GM21360 (cell line): ENCODE measurements around the gene SLC22A8.
"Not testable (repeated sequence)": the region's sequence is repeated elsewhere in the genome, so short reads cannot be mapped to it uniquely, and the experiment has no call there.

Experiments
- ATAC-seq: cut with Tn5 transposase; IDR thresholded peaks from one replicate; pipeline ENCODE4 v1.9.1; 2021; ENCODE audit warnings: mild to moderate bottlenecking, moderate library complexity; ENCODE audit not compliant: unreplicated experiment

The SLC22A8 gene

DNA sequence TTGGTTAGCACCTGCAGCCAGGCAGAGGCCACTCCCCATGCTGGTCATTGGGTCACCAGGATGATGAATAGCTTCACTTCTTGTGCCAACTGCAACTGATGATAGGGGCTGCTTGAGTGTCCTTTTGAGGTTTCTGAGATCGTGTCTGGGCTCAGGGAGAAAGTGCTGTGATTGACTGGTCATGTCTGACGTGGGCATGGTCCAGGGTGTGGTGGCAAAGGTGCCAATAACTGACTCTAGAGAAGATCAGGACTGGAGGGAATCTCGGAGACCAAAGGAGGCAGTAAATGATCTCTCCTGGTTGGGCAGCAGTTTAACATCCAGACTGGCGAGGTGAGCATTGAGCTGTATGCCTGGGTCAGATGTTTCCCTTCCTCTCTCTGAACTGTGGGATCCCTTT is 20.9 kb downstream of the SLC22A8 start:
- ATAC-seq: no peak

DNA sequence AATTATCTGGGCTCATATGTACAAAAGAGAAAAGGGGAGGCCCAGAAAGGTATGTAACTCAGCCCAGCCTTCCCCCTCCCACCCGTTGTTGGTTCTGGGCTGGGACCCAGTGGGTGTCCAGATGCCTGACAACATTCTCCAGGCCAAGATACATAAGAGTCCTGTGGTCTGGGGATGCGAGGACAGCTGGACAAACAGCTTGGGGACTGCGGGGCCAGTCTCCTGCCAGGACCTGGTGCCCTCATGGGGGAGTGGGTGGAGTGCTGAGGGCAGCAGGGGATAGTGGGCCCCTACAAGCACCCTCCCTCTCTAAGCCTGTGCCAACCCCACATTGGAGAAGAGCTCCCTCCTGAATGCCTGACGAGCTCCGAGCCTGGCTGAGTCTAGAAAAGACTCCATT is 27.4 kb downstream of the SLC22A8 start:
- no peak for ATAC-seq

DNA sequence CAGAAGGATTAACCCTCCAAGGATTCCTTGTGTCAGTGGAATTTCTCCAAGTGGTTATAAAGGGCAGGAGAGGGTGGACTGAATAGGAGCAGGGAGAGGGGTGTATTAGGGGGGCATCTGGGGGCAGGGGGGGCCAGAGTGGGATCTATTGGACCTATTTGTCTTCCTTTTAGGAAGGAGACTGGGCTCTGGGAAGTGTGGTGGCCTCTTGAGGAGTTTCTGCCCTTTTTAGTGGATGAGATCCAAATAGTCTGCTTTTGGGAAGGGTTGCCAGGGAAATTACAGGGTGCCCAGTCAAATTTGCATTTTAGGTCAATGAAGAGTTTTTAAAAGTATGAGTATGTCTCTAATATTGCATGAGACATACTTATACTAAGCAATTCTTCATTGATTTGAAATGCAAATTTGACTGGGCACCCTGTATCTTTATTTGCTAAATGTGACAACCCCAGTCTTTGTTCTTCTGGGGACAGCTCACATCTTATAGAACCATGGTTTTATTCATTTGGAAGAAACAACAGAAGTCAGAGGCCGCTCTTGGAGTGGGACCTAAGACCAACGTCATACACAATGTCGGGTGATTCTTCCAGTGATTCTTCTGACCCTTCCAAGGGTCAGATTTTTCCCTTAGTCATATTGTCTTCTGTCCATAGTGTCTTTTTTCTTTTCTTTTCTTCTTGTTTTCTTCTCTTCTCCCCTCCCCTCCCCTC is 30.4 kb downstream of the SLC22A8 start:
- ATAC-seq: no peak

- ATAC-seq: no peak
These were observed 31.1 kb downstream of the SLC22A8 start, which contains the start of gene SLC22A6 for GRCh38 chr11:62984451-62984991. TSS of gene SLC22A6 (minus strand) at chr11:62984967. CDS start at chr11:62984690, 277 bp downstream.

- no peak for ATAC-seq
These were observed 32.0 kb downstream of the SLC22A8 start for GRCh38 chr11:62983536-62984199.

GRCh38 chr11:62981743-62982142 is 33.9 kb downstream of the SLC22A8 start:
- ATAC-seq: no peak

- no peak for ATAC-seq
These were observed 35.4 kb downstream of the SLC22A8 start for GRCh38 chr11:62980133-62980760.

GRCh38 chr11:62976109-62976508 is 39.5 kb downstream of the SLC22A8 start:
- no peak for ATAC-seq

DNA sequence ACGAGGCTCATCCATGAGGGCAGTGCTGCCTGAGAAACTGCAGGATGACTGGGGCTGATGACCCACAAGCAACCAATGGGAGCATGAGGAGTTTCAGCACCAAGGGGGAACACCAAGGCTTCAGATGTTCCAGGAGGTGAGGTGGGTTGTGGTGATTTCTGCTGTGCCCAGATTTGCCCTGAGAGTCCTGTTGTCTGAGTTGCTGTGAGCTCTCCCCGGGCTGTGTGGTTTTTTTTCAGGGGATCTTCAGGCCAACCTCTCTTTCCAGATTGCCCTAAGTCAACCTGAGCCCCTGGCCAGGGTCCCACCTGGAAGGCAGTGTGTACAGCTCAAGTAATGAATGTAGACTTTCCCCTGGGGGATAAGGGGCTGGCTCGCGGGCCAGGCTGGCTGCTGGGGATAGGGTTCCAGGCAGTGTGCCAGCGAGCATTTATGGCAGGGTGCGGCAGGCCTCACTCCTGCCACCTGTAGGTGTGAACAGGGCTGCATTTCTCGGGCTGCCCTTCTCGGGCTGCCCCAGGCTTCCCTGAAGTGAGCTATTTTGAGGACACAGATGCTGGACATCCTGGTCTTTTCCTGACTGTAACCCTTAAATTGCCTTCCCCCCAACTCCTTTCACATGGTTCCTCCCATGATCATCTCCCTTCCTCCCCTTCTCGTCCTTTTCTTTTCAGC is 40.7 kb downstream of the SLC22A8 start:
- no peak for ATAC-seq

DNA sequence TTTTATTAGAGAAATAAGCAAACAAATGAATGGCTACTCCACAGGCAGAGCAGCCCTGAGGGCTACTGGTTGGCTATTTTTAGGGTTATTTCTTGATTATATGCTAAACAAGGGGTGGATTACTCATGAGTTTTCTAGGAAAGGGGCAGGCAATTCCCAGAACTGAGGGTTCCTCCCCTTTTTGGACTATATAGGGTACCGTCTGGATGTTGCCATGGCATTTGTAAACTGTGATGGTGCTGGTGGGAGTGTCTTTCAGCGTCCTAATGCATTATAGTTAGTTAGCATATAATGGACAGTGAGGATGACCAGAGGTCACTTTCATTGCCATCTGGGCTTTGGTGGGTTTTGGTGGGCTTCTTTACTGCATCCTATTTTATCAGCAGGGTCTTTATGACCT is 50.1 kb downstream of the SLC22A8 start:
- no peak for ATAC-seq

DNA sequence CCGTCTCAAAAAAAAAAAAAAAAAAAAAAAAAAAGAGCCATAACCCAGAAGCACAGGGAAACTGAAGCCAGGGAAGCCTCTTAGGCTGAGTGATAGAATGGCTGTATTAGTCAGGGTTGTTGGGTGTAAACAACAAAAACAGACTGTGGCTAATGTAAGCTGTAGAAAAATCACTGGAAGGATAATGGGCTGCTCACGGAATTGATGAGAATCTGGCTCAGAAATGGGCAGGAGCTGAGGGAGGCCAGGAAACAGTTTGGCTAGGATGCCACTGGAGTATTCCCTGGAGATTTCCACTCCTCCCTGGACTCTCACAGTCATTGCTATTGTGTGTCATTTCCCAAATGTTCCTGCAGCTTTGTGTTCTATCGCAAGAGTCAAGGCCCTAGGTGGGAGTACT is 53.2 kb downstream of the SLC22A8 start:
- no peak for ATAC-seq

GRCh38 chr11:62961017-62961570 is 54.5 kb downstream of the SLC22A8 start:
- no peak for ATAC-seq

DNA sequence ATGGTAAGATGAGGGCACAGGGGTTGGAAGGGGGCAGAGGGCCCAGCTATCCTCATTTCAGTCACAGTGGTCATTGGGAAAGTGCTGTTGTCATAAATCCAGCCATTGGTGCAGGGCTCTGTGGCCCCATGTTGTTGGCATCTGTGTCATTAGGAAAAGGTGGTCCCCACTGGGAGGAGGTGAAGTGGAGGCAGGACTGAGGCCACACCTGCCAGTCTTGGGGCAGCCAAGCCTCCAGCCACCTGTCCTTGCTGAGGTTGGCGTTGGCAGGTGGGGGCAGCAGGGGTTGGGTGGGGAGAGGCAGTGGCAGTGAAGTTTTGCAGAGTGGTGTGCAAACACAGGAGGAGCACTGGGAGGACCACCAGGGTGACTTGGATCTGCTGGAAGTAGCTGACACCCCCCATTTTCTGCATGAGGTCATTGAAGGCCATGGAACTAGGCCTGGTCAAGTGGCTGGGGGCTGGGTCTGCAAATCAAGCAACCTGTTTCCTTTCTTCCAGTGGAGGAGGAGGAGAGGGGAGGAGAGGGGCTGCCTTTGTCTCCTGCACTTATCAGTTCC is 56.1 kb downstream of the SLC22A8 start:
- ATAC-seq: no peak

- no peak for ATAC-seq
These were observed 56.9 kb downstream of the SLC22A8 start for GRCh38 chr11:62958547-62959421.

DNA sequence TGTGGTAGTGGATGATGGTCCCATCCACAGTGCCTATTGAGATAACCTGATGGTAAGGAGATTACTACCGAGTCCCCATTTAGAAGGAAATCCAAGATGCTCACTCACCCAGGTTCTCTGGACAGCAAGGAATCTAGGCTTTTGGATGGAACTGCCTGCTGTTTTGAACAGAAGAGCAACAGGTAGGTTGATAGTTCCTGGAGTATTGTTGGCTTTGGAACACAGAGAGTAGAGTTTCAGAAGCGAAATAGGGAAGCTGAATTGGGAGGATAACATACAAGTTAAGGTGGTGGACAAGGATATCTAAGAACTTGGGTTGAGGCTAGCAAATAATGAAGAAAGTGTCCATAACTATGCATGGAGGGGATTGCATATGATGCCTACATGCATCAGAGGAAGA is 58.5 kb downstream of the SLC22A8 start:
- ATAC-seq: no peak

- ATAC-seq: no peak
These were observed 61.2 kb downstream of the SLC22A8 start for GRCh38 chr11:62954478-62954877.

- ATAC-seq: no peak
These were observed 61.8 kb downstream of the SLC22A8 start for GRCh38 chr11:62953811-62954210.

DNA sequence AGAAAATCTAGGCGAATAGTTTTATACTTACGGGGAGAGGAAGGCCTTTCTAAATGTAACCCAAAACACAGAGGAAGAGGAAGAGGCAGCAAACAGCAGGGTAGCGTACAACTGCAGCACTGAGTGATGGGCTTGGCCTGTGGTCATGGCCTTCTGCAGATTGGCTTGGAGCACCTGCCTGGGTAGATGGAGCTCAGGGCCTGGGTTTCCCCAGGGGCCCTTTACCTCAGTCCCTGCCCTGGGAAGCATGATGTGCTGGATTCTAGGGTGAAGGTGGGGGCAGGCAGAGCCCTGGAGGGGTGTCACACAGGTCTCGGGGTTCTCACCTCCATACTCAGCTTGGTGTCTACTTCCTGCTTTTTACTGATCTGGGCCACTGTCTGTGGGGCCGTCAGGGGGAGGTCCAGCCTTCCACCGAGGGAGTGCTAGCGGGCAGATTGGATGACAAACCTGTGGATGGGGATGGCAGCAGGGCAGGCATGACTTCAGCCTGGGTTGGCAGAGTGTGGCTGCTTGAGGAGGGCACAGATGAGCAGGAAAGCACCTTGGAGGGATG is 66.8 kb downstream of the SLC22A8 start:
- no peak for ATAC-seq

- not testable (repeated sequence) for ATAC-seq
These were observed 70.1 kb downstream of the SLC22A8 start for GRCh38 chr11:62945538-62945937.
